Neural crest cell (in vitro differentiated cells): ENCODE measurements around the gene ZNRF4. TPM values are rescaled to one million over a fixed set of nuclear protein-coding genes. Genes with fewer than 3 reads are reported as not detected.

Experiments used
- DNase-seq: peaks from one replicate; pipeline ENCODE4 v3.0.0; 2021; ENCODE audit warnings: low read depth, mixed read lengths, low spot score
- H3K27ac Mint-ChIP-seq: one replicate; pipeline ENCODE4 v1.8.0; 2021; ENCODE audit warnings: mild to moderate bottlenecking, mixed read lengths; ENCODE audit not compliant: unreplicated experiment
- H3K27me3 Mint-ChIP-seq: 2 replicates; pipeline ENCODE4 v1.8.0; 2021; ENCODE audit warnings: low read depth, mild to moderate bottlenecking, mixed read lengths
- H3K36me3 Mint-ChIP-seq: 2 replicates; pipeline ENCODE4 v1.8.0; 2021; ENCODE audit warnings: low read depth, mild to moderate bottlenecking, mixed read lengths
- H3K4me1 Mint-ChIP-seq: 2 replicates; pipeline ENCODE4 v1.8.0; 2021; ENCODE audit warnings: mixed read lengths
- H3K4me3 Mint-ChIP-seq: one replicate; pipeline ENCODE4 v1.8.0; 2021; ENCODE audit warnings: mild to moderate bottlenecking, mixed read lengths
- H3K9me3 Mint-ChIP-seq: 2 replicates; pipeline ENCODE4 v1.8.0; 2021; ENCODE audit warnings: mixed read lengths
- total RNA-seq: library from RNA; stranded (reverse); gene quantifications from 2 replicates; pipeline ENCODE4 v1.2.1, GENCODE V29; 2021
- TF ChIP-seq, protein P1 (sequence below): fragments of 200-600 bp; sonication (generic); conservative IDR thresholded peaks from 2 replicates; pipeline ENCODE4 v1.5.0; 2021; ENCODE audit warnings: antibody characterized with exemption, mild to moderate bottlenecking

ZNRF4 gene
- total RNA-seq, 1 donor from 2014 or later = not detected

DNA sequence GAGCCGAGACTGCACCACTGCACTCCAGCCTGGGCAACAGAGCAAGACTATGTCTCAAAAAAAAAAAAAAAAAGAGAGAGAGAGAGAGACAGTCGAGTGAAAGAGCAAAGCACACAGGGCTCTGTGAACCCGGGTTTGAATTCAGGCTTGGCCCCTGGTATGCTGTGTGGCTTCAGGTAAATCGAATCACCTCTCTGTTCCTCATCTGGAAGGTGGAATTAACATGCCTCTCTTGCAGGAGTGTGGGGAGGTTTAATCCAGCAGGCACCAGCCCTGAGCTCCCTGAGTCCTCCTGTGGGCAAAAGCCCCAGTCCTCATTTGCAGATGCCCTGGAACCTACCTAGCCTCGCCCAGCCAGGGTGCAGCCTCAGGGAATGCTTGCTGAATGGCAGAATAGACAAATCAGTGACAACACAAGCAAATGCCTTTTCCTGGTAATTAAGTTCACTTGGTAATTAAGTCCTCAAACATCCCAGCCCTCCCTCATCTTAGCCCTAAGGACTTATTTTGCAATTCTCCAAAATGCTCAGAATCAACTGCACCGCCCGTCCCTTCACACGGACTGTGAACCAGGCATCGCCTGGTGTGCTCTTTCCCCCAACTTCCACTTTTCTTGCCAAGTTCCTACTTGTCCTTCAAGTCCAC lies 4.6 kb upstream of the ZNRF4 start:
- no peak overlapping the region for H3K27ac Mint-ChIP-seq
- TF ChIP-seq, protein P1, sequence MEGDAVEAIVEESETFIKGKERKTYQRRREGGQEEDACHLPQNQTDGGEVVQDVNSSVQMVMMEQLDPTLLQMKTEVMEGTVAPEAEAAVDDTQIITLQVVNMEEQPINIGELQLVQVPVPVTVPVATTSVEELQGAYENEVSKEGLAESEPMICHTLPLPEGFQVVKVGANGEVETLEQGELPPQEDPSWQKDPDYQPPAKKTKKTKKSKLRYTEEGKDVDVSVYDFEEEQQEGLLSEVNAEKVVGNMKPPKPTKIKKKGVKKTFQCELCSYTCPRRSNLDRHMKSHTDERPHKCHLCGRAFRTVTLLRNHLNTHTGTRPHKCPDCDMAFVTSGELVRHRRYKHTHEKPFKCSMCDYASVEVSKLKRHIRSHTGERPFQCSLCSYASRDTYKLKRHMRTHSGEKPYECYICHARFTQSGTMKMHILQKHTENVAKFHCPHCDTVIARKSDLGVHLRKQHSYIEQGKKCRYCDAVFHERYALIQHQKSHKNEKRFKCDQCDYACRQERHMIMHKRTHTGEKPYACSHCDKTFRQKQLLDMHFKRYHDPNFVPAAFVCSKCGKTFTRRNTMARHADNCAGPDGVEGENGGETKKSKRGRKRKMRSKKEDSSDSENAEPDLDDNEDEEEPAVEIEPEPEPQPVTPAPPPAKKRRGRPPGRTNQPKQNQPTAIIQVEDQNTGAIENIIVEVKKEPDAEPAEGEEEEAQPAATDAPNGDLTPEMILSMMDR = no peak
- peaks cover 23% of the 10 kb centered on the region for H3K27me3 Mint-ChIP-seq
- H3K36me3 Mint-ChIP-seq = no peaks in the 10 kb centered on the region
- no peak for DNase-seq
- H3K4me1 Mint-ChIP-seq = peaks cover 9% of the 10 kb centered on the region
- no peaks in the 10 kb centered on the region for H3K9me3 Mint-ChIP-seq
- H3K4me3 Mint-ChIP-seq = no peak overlapping the region

DNA sequence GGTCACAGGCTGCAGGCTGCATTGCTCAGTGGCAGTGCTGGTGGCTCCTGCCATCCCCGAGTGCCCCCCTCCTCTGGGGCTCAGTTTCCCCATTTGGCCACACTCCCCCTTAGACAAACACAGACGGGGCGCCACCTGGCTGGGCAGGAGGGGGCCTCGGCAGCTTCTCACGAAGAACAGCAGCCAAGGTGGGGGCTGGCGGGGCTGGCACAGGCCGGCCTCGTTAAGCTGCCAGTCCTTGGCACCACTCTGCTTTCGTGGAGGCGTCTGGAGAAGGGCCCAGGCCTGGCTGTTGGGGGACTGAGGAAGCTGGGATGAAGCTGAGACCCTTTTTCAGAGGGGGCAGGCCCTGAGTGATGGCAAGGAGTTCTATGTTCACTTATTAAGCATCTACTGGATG lies 3.7 kb upstream of the ZNRF4 start:
- TF ChIP-seq, protein P1 = no peak
- Mint-ChIP-seq H3K27ac (no peak overlapping the region), H3K27me3 (peaks cover 23% of the 10 kb centered on the region), H3K4me3 (no peak overlapping the region), H3K9me3 (no peaks in the 10 kb centered on the region), H3K36me3 (no peaks in the 10 kb centered on the region), H3K4me1 (peaks cover 9% of the 10 kb centered on the region)
- no peak for DNase-seq

DNA sequence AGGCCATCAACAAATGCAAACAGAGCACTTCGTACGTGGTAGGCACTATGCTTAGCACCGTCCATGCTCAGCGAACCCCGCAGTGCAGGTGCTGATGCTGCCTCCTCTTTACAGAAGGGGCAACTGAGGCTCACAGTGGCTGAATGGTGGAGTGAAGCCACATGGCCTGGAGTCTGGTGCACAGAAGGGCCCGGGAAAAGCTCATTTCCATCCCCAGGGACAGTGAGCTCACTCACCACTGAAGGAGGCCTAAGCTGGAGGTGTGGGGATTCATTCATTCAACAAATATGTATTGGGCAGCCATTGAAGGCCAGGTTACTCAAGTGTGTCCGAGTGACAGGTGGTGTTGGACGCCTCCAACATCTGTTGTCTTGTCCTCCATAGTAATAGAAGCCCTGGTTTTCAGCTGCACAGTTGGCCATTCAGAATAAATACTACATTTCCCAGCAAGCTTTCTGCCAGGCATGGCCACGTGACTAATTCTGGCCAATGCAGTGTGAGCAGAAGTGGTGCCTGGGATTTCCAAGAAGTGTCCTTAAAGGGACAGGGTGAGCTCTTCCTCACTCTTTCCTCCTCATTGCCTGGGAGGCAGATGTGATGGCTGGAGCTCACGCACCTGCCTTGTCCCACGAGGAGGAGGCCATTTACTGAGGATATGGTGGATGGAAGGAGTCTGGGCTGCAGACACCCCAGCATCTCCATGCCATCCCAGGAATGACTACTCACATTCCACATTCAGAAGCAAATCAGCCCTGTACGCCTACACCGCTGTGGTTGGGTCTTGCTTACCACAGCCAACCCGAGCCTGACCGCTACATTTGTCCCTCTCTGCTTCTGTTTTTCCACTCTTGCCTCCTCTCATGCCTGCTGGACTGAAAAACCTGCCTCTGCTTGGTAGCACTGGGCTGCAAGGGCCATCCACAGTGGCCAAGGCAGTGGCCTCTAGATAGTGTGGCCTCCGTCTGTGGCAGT lies 2.3 kb upstream of the ZNRF4 start:
- Mint-ChIP-seq H3K9me3 (no peaks in the 10 kb centered on the region), H3K36me3 (no peaks in the 10 kb centered on the region), H3K4me3 (no peak overlapping the region), H3K27ac (no peak overlapping the region), H3K4me1 (peaks cover 6% of the 10 kb centered on the region), H3K27me3 (peaks cover 20% of the 10 kb centered on the region)
- TF ChIP-seq, protein P1 = no peak
- no peak for DNase-seq

DNA sequence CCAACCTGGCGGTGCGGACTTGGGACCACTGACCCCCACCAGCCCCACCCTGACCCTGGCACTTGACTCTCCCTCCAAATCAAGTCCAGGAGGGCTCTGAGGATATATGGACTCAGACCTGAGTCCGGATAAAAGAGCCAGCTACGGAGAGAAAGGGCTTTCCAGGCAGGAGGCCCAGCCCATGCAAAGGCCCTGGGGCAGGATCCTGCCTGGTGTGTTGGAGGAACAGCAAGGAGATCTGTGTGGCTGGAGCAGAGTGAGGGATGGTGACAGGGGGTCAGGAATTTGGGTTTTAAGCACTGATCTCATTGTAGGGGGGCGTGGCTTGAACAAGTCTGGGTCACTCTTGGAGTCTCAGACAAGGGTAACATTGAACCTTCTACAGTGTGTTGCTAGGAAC lies 474 bp upstream of the ZNRF4 start:
- Mint-ChIP-seq H3K27ac (no peak overlapping the region), H3K4me3 (no peak overlapping the region), H3K36me3 (no peaks in the 10 kb centered on the region), H3K27me3 (peaks cover 6% of the 10 kb centered on the region), H3K9me3 (no peaks in the 10 kb centered on the region), H3K4me1 (peaks cover 5% of the 10 kb centered on the region)
- TF ChIP-seq, protein P1 = no peak
- DNase-seq = no peak

DNA sequence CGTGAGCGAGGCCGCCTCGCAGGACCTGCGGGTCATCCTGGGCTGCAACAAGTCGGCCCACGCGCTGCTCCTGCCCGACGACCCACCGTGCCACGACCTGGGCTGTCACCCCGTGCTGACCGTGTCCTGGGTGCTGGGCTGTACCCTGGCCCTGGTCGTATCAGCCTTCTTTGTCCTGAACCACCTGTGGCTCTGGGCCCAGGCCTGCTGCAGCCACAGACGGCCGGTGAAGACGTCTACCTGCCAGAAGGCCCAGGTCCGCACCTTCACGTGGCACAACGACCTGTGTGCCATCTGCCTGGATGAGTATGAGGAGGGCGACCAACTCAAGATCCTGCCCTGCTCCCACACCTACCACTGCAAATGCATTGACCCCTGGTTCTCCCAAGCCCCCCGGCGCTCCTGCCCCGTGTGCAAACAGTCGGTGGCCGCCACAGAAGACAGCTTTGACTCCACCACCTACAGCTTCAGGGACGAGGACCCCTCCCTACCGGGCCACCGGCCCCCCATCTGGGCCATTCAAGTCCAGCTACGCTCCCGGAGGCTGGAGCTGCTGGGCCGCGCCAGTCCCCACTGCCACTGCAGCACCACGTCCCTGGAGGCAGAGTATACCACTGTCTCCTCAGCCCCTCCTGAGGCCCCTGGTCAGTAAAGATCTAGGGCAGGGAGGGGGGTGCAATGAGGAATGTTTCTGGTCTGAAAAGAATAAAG lies 1.1 kb downstream of the ZNRF4 start:
- H3K4me3 Mint-ChIP-seq = no peak overlapping the region
- H3K27ac Mint-ChIP-seq = no peak overlapping the region
- DNase-seq = no peak
- H3K9me3 Mint-ChIP-seq = no peaks in the 10 kb centered on the region
- H3K36me3 Mint-ChIP-seq = no peaks in the 10 kb centered on the region
- TF ChIP-seq, protein P1 = no peak
- no peaks in the 10 kb centered on the region for H3K27me3 Mint-ChIP-seq
- peaks cover 5% of the 10 kb centered on the region for H3K4me1 Mint-ChIP-seq
